GM11168 (cell line): Measurements from ENCODE around the gene ZPR1.
"Not testable (repeated sequence)": the region's sequence is repeated elsewhere in the genome, so short reads cannot be mapped to it uniquely, and the experiment has no call there.

Source experiments
- in situ Hi-C: fragments of 300-500 bp; cut with MboI; formaldehyde crosslinking; loops from one replicate; pipeline ENCODE4 v1.12.0; 2022; ENCODE audit warnings: low sequenced_read_pairs; ENCODE audit not compliant: unreplicated experiment

Gene ZPR1

DNA sequence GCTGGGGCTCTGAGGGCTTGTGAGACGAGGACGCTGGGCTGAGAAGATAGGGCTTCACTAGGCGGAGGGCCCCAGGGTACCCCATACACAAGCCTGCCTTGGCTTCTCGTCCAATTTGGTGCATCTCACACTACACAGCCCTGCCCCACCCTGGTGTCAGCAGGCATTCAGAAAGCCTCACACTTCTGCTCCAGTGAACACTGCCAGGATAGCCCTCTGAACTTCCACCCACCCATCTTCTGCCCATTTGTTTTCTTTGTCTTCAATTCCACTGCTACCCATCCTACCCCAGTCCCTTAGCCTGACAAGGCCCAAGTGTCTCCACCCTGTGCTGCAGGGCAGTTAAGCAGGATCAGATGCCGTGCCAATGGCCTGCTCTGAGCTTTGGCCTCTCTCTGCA, 13.2 kb downstream of the ZPR1 start:
- in situ Hi-C loops, result loop anchor here (25.0 kb wide), 1 partner anchor 338 kb away; no protein-coding TSS in a partner anchor

DNA sequence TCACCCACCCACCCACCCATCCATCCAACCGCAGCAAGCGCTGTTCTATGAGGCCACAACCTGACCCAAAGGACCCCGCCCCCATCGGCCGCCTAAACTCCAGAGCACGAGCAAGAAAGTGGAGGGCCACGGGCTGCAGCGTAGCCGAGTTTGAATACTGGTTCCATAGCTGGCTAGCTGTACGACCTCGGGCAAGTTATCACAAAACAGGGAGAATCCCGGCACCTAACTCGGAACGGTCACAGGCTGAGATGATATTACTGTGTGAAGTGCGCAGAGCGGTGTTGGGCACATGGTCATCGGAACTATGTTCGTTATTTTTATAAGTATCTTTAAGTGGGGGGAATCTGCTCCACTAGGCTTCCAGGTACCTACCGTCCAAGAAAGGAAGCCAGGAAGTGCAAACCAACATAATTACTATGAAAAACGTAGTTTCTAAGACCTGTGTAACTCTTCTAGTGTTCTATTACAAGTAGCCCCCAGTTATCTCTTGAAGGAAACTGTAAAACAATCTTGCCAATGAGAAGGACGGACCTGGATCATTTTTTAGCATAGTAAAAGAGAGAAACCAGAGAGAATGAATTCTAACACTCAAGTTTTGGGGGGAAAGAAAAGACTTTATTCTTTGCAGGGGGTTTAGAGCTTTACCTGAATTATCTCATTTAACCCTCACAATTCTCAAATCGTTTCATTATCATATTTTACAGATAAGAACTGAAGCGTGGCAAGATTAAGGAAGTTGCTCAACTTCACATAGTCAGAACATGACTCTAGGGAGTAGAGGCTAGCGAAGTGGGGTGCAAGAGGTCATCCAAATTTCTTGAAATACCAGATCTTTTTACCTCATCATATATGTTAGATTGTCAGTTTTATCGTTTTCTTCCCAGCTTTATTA, 14.4 kb downstream of the ZPR1 start:
- in situ Hi-C loops, result no loop called here

DNA sequence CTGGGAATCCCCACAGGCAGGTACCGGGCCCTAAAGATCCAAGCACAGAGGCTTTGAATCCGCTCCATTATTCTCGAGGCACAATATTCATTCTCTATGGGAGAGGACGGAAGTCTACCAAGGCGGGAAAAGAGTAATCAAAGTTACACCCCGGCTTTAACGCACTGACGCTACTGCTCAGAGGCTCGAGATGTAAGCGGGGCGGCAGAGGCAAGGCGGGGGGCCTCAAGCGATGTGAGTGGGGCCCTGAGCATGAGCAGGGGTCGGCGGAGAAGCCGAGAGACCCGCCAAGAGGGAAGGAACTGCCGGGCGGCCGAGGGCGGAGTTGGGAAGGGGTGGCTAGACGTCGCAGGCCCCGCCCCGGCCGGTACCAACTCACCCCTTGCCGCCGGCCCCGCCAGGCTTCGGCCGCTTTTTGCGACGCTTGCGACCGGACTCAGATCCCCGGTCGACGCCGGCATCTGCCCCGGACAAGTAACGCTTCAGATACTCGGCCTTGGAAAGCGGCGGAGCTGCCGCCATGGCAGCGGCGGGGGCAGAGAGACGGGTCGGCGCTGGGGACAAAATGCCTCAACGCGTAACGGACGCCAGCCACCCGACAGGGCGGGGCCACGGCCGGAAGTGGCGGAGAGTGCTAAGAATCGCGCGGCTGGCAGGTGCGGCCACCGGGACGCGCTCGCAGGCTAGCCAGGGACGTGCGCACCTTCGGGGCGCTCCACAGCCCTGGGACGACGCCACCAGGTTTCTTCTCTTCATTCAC, 15.2 kb downstream of the ZPR1 start, which contains the start of gene BUD13:
Gene BUD13, minus strand, starts transcription at position 545 of the 760 bp plus-strand sequence. Its CDS starts 23 bp downstream, at position 522.
- in situ Hi-C loops, result no loop called here

DNA sequence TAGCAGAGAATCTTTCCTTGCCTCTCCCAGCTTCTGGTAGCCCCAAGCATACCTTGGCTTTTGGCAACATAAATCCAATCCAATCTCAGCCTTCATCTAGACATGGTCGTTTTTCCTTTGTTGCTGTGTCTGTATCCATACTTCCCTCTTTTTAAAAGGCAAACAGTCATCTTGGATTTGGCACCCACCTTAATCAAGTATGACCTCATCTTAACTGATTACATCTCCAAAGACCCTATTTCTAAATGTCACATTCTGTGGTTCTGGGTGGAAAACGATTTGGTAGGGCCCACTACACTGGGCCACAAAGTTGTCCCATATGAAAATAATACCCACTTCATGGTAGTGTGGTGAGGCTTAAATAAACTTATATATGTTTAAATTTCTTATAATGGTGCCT, 15.9 kb downstream of the ZPR1 start:
- in situ Hi-C loops, result no loop called here

DNA sequence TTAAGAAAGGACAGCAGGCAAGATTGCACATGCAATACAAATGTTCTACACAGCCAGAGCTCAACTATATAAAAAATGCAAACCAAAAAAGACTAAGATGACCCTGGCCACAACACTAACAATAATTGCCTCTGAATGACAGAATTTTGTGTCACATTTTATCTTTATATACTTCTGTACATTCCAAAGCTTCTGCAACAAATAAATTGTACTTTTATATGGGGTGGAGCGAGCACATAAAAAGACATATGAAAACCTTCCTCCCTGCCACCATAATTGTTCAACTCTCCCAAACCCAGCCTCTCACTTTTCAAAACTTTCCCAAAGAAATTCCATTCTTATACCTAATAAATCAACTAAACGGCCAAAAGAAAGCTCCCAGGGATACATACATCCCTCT, 25.7 kb downstream of the ZPR1 start:
- in situ Hi-C loops, result no loop called here

DNA sequence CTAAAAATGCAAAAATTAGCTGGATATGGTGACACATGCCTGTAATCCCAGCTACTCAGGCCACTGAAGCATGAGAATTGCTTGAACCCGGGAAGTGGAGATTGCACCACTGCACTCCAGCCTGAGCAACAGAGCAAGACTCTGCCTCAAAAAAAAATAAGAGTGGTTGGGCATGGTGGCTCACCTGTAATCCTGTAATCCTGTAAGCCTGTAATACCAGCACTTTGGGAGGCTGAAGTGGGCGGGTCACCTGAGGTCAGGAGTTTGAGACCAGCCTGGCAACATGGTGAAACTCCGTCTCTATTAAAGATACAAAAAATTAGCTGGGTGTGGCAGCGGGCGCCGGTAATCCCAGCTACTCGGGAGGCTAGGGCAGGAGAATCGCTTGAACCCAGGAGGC, 31.8 kb downstream of the ZPR1 start:
- in situ Hi-C loops, result not testable (repeated sequence)

DNA sequence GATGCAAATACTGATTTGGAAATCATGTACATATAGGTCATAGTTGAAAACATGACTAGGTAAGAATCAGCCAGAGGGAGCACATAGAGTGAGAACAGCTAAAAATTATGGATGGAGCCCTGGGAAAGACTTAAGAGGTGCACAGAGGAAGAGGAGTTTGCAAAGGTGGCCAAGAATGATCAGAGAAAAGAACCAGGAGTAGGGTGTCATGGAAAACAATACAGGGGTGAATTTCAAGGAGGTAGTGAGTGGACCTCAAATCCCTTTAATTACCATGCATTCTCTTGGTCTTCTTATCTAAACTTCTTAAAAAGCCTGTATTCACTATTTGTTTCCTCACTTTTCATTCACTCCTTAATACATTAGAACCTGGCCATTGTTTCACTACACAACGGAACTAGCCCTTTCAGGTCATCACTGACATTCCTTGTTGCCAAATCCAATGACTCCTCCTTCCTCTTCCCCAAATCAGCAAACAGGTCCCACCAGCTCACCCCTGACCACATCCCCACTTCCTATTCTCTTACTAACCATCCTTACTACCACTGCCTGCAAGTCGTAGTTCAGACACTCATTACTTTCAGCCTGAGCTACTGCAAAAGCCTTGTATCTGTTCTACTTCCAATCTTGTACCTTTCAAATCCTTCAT, 37.6 kb downstream of the ZPR1 start:
- in situ Hi-C loops, result no loop called here

DNA sequence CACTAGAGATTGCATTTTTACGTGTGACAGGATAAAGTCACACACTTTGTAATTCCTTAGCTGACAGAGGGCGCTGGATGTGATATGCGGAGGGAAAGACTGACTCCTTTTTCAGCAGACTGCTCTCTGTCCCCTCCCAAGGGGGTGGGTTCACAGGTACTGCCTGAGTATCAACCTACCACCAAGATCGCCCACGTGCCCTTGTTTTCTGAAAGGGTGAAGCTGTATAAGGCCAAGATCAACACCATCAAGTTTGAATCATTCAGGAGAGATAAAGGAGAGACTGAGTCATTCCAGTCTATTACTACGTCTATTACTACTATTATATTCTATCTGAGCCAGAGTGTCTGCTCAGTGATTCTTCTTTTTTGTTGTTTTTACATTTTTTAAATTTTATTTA, 45.7 kb downstream of the ZPR1 start:
- in situ Hi-C loops, result no loop called here

DNA sequence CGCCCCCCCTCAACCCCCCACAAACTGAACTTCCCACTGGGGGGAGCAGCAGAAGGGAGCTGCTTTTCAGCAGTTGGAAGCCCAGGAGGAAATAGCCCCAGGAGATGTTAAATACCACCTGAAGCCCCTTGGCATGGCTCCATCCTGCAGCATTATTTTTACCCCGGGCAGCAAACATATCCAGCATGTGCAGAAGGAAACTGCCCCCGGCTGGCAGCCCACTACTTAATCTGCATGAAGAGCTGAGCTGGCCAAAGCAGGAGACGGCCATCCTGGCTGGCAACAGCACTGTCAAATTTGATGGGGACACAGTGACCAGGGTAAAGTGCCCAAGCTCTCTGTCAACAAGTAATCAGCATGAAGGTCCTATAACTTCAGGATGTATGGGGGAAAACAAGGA, 47.1 kb downstream of the ZPR1 start:
- in situ Hi-C loops, result no loop called here

DNA sequence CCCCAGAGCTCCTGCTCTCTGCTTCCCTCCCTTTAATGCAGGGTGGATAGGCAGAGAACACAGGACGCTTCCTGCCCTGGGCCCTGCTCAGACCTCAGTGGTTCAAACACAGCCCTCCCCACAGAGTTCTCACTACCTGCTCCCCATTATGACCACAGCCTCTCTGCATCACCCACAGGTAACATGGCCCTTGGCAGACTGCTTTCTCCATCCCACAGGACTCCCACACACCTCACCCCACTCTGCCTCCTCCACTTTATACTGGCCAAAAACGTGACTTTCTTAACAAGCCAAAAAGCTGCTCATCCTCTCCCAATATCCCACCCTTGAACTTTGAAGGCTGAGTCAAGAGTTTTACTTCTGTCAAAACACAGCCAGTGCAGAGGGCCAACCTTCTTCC, 48.8 kb downstream of the ZPR1 start:
- in situ Hi-C loops, result no loop called here

DNA sequence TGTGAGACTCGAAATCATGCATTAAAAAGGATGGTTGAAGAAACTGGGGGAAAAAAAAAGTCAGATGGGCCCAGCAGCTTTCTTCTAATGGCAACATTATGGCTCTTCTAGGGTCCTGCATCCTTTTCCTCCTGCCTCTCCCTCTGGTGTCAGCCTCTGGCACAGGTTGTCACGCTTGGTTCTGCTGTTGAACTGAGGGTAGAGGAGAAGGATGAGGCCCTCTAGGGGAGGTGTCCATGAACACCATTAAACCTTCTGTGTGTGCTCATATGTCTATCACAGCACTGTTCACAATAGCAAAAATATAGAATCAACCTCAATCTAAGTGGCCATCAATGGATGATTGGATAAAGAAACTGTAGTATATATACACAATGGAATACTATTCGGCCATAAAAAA, 51.1 kb downstream of the ZPR1 start:
- in situ Hi-C loops, result no loop called here

DNA sequence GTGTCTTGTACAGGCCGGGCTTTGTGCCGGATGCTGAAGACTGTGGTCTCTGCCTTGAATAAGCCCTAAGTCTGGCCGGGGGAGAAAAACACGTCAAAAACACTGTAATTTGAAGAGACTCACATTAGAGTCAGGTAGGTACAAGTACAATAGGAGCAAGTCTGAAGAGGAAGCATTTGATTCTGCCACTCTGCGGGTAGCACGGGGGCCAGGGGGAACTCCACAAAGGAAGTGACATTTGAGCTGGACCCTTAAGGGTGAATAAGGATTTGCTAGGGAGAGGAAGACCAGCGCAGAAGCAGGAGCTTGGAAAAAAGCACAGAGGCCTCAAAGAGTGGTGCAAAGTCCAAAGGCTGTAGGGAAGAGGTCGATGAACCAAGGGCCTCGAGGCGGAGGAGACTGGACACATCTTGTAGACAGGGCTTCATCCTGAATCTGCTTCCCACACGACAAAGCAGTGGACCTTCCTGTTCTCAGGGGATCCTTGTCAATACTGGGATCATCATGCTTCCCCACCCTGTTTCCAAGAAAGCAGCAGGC, 53.8 kb downstream of the ZPR1 start:
- in situ Hi-C loops, result no loop called here

DNA sequence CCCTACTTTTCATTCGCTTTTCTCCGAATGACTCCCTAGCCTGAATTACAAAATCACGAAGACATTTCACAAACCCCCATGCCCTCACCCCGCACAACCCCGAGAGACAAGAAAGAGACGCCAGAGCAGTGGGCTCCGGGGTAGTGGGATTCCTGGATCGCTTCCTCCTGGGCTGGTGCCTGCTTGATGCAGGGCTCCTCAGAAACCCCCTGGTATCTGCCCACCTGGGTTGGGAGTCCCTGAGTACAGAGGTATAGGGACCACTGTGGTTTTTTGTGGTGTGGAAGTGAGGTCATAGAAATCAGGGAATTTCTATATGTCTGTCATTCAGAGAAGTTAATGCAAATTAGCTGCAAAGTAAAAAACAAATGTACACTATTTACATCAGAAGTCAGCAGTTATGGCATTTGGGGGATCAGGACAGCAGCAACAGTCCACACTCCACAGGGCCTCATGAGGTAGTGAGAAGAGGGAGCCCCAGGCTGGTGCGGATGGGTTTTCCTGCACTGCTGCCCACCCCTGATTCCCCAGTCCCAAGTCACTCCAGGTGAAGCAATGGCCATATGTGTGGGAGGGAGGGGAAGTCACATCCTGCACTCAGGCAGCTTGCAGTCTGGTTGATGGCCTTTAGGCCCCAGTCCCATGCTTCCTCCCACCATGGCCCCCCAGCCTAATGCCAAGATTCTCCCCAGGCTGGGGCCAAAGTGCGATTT, 54.6 kb downstream of the ZPR1 start:
- in situ Hi-C loops, result no loop called here

DNA sequence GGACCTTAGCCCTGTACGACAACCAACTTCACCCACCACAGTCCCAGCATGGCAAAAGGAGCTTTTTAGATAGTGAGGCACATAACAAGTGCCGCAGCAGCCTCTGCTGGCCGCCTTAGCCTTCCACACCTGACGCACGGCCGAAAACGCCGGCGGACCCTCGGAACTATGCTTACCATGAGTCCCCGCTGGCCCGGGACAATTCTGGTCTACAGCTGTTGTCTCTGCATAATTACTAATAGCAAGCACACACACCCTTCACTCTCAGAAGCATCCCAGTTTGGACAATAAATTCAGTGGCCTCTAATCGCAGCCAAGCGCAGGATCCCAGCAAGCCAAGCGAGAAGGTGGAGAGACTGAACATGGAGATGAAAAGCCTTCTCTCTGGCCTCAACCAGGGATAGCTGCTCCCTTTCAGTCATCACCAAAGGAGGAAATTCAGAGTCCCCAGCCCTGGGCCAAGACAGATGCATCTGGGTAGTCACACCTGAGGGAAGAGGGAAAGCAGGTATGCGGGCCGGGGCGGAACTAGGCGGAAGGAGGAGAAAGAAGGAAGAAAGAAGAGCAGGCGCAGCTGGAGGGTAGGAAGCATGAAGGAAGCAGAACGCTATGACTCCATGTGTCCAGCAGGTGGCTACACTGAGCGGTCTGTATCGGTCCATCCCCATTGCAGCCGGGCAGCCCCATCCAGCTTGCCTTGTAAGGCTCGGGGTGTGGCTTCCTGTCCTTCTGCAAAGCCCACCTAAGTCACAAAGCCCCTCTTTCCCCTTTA, 55.4 kb downstream of the ZPR1 start:
- in situ Hi-C loops, result no loop called here

DNA sequence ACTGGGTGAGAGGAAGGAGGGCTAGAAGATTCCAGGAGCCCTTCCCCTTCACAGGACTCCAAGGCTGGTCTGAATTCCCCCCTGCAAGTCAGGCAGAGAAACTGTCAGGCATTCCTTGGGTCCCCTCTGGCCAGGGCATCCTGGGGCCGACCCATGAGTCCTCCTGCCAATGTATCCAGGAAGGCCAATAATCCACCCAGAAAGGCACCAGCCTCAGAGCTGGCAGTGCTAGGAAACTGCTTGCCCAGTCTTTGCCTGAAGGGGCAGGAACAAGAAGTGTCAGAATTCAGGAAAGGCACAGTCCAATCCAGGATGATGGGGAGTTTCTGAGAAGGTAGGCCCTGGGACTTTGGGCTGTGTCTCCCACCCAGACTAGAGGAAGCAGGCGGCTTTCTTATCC, 56.0 kb downstream of the ZPR1 start:
- in situ Hi-C loops, result no loop called here

DNA sequence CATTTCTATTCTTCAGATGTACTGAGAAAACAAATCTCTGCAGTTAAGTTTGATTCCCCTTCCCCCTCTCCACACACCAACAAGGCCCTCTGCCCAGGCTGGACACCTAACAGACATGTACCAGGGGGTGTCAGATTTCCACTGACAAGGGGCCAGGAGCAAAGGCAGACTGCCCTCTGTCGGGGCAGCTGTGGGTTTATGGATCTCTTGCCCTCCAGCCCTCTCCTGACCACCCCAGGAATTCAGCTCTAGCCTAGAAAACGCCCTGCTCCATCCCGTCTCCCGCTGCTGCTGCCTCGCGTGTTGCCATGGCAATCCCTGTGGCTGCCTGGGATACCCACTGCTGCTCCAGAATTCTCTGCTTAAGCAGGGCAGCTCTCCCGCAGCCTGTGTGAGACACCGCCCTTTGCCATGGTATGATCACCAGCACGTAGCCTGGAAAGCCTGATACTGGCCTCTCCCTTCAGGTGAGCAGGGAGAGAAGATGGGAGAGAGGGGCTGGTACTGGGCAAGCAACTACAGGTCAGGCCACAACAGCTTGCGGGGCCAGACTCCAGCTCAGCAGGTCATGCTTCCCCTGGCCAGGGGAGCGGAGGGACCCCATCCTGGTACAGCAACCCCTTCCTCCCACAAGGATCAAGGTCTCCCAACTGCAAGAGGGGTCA, 56.6 kb downstream of the ZPR1 start:
- in situ Hi-C loops, result no loop called here

DNA sequence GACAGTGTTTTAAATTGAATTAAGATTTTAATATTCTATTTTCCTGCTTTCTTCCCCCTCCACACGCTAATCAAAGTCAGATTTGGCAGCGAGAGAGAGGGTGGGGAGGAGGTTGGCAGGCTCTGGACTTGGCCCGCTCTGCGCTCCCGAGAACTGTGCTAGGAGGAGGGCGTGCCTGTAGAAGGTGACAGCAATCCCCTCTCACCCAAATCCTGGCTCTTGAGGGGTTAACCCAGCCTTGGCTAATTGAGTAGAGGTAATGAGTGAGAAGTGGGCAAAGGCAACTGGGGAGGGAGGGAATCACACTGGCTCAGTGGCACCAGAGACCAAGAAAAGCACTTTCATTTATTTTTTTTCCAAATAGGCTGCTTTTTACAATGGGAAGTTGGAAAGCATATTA, 57.2 kb downstream of the ZPR1 start:
- in situ Hi-C loops, result no loop called here

DNA sequence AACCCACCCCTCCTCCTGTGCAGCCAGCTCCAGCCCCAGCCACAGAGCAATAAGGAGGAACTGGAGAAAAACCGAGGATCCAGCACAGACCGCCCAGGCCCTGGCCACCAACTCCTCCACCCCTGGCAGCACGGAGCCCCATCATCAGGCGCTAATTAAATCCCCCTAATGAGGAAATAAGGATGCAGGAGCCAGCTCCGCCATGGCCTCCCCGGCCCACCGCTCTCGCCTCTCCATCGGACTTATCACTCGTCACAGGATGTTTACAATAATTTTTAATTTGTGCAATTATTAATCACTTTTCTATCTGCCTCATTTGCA, 57.6 kb downstream of the ZPR1 start:
- in situ Hi-C loops, result no loop called here
